HG02588 (cell line): ENCODE results near the gene MEP1B.
"Not testable (repeated sequence)": the region's sequence is repeated elsewhere in the genome, so short reads cannot be mapped to it uniquely, and the experiment has no call there.

Source experiments
- ATAC-seq: cut with Tn5 transposase; IDR thresholded peaks from one replicate; pipeline ENCODE4 v1.9.1; 2021; ENCODE audit warnings: mild to moderate bottlenecking, moderate library complexity; ENCODE audit not compliant: unreplicated experiment

Gene MEP1B

GRCh38 chr18:32208577-32208976 lies 18.7 kb downstream of the MEP1B start:
- no peak for ATAC-seq

DNA sequence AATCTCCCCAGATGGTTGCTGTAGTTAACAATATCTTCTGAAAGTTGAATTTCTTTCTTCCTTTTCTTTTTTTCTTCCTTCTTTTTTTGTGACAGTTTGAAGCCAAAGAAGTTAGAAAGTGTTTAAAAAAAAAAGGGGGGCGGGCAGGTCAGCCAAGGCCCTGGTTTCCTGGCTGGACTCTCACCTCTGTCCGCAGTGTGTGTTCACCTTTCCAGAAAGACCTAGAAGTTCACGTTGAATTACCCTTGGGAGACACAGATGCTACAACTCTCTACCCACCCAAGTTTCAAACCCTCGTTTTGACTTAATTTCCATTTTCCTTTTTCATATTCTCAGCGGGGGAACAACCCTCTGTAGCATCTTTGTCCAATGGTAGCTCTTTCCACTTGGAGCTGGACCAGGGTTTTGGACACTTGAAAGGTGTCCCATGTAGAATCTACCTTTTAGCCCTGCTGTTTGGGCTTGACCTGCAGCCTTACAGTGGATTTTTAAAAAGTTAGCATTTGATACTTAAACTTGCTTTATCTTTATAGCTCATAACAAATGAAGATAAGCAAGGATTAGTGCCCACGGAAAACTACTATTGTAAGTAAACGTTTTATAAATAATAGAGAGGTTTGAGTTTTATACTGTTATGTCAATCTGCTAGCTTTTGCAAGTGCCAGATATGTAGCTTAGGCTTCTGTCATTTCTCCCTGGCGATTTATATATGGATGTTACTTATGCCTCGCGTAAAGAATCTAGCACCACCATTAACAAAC lies 20.0 kb downstream of the MEP1B start:
- ATAC-seq: no peak

DNA sequence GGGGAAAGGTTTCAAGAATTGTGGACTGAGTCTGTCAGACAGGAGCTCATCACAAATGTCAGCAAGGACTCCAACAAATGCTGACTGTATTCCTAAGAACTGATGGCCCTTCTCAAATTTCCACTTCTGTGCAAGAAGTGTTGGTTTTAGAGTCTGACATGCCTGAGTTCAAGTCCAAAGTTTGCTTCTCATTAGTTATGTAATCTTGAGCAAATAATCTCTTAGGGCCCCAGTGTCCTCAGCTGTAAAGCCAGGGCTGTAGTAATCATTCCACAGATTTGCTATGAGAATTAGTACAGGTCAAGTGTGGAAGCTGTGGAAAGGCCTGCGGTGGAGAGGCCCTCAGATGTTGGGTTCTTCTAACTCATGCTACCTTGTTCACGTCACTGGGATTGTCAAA lies 23.9 kb downstream of the MEP1B start:
- no peak for ATAC-seq

DNA sequence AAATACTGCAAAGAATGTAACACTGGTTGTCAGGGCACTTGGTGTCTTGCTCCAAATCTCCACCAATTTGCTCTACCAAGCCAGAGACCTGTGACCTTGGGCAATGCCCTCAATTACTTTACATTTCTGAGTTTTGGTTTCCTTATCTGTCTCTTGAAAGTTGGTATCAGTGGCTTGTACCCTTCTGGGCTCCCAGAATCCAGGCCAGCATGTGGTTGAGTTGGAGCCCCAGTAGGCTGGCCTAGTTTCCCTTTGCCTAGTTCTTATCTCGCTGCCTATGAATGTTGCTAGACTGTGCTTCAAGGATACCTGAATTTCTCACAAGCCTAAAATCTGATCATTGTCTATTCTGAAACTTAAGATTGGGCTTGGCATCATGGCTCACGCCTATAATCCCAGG lies 26.6 kb downstream of the MEP1B start:
- no peak for ATAC-seq

GRCh38 chr18:32219431-32220018 lies 29.7 kb downstream of the MEP1B start:
- ATAC-seq: no peak

GRCh38 chr18:32233348-32233747 lies 43.5 kb downstream of the MEP1B start:
- ATAC-seq: not testable (repeated sequence)

DNA sequence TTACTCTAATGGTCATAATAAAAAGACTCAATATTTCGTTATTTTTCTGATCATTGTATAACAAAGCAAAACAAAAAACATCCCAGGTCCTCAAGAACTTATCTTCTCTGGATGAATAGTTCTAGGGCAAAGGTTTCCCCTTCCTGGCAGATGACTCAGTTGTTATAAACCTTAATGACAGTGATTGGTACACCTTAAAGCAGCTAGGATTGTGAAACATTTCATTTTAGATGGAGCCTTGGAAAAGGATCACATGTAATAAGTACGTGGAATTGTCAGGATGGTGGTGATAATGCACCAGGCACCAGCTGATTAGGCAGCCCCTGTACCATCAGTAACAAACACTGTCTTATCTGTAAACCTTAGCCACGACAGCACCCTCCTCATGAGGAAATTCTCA lies 47.2 kb downstream of the MEP1B start:
- no peak for ATAC-seq

DNA sequence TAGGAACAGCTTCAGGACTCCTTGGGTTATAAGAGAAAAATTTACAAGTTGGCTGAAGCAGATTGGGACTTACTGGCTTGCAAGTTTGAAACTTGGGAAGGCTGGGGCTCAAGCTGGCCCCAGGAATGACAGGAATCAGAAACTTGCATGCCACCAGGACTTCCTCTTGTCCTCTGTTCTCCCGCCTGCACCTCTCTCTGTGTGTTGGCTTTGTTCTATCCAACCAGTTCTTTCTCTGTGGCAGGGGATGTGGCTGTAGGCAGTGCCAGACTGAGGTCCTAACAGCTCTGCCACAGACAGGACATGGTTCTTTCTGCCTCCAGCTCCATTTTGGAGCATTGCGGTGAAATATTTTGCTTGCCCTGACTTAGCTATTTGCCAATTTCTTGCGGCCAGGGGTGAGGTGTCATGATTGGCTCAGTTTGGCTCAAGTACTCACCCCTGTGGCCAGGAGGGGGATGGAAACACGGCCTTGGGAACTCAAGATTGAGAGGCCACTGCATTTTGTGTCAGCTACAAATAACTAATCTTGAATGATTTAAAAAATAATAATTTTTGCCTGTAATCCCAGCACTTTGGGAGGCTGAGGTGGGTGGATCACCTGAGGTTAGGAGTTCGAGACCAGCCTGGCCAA lies 48.9 kb downstream of the MEP1B start:
- ATAC-seq: no peak

DNA sequence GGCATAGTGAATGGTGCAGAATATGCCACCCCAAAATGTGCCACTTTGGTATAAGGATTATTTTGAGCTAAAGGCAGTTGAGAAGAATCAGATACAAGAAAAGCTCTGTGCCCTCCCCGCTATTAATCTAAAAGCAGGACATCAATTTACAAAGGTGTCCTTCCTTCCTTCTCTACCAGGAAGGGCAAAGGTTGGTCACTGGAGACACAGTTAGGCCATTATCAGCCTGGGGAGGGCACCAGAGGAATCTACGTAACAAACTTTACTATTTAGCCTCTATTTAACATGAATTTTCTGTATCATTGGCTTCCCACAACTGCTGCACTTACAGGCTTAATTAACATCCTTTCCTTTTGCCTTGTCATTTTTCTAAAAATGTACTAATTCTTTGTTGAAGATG lies 52.6 kb downstream of the MEP1B start:
- no peak for ATAC-seq

GRCh38 chr18:32243358-32243757 lies 53.5 kb downstream of the MEP1B start:
- no peak for ATAC-seq

DNA sequence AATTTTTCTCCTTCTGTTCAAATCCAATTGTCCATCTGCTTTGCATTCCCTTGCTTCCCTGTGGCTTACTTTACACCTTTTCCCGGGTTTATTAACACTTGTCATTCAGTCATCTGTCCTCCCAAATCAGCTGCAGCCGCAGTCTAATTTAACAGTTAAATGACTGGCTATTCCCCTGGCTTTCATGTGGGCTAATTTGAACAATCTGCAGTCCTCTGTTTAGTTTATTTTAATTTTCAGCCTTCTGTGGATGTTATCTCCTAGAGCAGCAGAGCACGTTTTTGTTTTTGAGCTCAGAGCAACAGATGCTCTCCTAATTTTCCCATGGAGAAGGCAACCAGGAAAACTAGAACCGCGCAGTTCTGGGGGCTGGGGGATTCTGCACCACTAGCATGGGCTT lies 55.0 kb downstream of the MEP1B start:
- no peak for ATAC-seq

DNA sequence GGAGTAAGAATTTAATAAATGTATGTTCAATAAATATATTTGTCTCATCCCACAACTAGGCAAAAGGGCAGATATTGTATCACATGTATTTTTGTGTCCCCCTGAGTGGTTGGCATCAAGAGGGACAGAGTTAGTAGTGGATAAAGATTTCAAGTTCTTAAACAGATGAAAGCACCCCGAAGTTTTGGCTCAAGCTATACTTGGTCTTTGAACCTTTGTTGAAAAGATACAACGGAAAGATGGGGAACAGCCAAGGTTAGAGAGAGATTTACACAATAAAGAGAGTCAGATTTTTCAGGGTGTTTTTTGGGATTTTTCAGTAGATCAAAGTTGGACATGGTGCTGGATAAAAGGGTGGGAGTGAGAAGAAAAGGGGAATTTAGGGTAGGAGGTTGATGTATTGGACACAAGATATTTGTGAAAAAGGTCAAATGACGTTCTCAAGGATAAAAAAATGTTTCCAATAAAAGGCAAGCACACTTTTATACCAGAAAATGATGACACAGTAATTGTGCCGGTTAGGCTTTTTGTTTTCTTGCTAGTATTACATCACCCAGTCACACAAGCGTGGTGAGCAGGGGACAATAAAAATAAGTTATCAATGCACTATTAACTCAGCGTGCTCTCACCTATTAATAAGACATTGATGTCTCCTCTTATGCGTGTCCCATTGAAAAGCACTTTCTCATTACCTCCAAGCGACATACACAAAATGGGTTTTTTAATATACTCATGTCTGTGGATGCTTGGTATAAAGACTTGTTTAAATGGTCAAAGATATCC lies 59.5 kb downstream of the MEP1B start:
- ATAC-seq: no peak

- no peak for ATAC-seq
These were observed 61.6 kb downstream of the MEP1B start for GRCh38 chr18:32251466-32251865.

DNA sequence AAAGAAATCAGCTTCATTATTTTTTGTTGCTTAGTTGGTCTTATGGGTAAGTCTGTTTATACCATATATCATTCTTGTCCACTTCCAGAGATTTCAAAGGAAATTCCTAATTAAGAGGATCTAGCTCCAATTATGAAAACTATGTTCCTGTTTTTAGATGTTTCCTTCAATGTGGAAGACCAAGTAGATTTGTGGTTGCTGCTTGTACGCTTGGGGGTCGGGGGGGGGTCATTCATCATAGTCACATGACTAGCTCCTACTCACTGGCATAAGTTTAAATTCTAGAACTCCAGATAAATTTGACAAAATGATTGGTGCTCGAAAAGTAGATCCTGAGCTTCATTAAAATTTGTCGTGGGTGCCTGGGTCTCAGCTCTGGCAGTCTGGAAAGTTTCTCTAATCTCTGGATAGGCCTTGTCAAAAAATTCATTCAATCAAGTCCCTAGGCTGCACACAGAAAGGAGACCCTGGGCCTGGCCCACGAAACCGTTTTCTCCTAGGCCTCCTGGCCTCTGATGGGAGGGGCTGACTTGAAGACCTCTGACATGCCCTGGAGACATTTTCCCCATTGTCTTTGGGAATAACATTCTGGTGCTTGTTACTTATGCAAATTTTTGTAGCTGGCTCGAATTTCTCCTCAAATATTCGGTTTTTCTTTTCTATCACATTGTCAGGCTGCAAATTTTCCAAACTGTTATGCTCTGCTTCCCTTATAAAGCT lies 62.5 kb downstream of the MEP1B start:
- no peak for ATAC-seq

DNA sequence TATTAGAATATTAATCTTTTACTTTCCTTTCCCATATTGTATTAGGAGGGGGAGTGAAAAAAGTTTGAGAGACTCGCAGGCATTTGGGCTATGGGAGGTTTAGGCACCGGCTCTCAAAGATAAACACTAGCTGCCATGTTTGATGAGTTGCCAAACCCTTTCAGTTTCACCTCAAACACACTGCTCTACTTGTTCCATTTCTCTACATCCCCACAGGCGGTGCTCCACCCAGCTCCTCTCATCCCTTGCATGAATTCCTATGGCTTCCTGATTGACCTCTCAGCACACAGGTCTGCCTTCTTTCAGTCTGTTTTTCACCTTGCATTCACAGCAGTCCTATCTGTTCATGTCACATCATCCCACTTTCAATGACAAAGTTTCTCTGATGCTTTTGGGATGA lies 65.7 kb downstream of the MEP1B start:
- no peak for ATAC-seq

DNA sequence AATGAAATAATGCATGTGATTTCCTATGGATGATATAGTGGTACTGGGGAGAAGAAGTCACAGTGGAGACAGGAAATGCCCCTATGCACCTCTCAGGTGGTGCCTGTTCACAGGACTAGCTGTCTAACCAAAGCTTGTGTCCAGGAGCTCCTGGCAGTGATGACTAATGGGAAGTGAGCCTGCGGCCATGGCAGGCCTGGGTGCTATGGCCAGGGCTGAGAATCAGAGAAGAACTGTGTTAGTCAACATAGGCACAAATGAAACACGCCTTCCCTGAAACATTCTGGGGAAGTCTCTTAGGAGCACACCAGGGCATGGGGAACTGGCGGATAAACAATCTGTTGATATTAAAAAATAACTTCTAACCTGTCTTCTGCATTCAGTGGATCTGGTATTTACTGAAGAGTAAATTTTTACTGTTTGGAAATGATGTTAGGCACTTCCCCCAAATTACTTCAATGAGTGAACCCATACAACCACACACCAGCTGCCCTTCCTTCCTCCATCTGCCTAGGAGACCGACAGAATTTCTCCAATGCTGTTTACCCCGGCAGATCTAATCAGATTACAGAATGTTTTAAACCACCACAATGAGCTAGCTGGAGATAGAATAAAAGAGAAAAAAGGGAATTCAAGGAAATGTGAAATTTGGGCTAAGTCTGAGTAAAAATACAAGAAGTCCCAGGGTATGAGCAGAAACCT lies 67.4 kb downstream of the MEP1B start:
- no peak for ATAC-seq

GRCh38 chr18:32258148-32258547 lies 68.3 kb downstream of the MEP1B start:
- no peak for ATAC-seq

DNA sequence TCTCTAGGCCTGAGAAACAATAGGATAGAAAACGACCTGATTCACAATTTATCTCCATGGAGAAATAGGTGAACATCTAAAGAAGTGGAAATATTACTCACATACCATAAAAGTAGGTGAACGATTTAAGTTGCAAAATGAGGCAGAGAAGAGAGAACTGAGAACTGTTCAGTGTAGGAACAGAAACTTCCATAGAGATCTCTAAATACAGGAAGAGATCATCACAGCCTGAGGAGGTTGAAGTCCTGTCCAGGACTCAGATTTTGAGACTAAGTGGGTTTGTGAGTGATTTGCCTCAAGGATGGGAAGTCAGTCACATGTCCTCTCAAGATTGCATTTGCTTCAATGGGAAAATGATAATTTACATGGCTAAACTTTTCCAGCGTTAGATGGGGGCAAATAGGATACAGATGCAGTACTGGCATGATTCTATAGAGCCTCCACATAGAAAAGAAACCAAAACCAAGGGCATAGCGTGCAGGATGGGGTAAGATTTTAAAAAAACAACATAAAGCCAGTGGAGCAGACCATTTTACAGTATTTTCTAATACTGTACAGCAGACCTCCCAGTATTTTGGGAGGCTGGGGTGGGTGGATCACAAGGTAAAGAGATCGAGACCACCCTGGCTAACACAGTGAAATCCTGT lies 68.8 kb downstream of the MEP1B start:
- no peak for ATAC-seq

DNA sequence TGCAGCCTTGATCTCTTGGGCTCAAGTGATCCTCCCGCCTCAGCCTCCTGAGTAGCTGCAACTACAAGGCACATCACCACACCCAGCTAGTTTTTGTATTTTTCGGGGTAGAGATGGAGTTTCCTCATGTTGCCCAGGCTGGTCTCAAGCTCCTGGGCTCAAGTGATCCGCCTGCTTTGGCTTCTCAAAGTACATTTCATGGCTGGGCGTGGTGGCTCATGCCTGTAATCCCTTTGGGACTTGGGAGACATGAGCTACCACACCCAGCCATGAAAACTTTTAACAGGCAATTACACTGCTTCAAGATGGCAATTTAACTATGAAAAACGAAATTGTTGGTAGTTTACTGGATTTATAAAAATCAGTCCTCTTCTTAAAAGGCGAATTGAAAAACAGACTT lies 69.7 kb downstream of the MEP1B start:
- no peak for ATAC-seq

GRCh38 chr18:32261003-32261402 lies 71.2 kb downstream of the MEP1B start:
- no peak for ATAC-seq
